Measurements from ENCODE around the gene RUNX1.
"Not testable (repeated sequence)": the region's sequence is repeated elsewhere in the genome, so short reads cannot be mapped to it uniquely, and the experiment has no call there.

The RUNX1 gene

DNA sequence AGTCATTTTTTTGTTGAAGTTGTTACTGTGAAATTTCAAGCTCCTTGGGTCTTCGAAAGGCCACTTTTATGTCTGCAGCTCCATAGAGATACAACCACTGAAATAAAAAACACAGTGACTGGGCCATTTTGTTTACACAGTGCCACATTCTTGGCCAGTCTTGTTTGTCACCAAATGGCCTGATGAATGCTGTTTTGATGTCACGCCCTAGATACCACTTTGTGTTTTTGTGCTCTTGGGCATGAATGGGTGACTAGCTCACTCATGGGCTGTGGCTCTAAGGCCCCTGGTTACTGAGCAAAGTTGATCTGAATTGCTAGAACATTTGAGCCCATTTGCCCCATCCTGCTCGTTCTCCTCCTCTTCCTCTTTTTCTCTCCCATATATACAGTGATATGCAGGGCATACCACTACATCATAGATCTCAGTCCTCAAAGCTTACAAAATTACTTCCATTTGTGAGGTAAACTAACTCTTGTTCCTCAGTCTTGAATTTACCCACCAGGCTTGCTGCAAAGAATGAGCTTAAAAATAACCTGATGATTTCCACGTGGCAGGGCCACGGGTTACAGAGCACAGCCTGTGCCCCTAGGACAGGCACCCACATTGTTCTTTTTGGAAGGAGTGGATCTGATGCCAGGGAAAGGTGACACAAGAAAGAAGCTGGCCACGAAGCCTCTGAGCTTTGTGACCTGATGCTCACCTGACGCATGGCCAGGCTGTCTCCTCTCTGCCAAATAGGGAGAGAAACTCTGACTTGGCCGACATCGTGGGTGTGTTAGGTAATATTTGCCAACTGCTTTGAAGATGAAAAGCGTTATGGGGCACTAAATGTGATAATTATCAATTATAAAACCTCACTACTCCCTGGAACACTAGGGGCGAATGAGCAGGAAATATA lies 92.4 kb downstream of the RUNX1 start:
- TF ChIP-seq, protein P1, sequence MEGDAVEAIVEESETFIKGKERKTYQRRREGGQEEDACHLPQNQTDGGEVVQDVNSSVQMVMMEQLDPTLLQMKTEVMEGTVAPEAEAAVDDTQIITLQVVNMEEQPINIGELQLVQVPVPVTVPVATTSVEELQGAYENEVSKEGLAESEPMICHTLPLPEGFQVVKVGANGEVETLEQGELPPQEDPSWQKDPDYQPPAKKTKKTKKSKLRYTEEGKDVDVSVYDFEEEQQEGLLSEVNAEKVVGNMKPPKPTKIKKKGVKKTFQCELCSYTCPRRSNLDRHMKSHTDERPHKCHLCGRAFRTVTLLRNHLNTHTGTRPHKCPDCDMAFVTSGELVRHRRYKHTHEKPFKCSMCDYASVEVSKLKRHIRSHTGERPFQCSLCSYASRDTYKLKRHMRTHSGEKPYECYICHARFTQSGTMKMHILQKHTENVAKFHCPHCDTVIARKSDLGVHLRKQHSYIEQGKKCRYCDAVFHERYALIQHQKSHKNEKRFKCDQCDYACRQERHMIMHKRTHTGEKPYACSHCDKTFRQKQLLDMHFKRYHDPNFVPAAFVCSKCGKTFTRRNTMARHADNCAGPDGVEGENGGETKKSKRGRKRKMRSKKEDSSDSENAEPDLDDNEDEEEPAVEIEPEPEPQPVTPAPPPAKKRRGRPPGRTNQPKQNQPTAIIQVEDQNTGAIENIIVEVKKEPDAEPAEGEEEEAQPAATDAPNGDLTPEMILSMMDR (IDR thresholded peaks at IDR 0.05; ENCODE audit: low read depth, low read length, missing control alignments), result no peak
- in situ Hi-C loops (cut with HindIII; ENCODE audit: low sequenced_read_pairs), result no loop called here
- H3K4me3 ChIP-seq (ENCODE audit: low read depth, low read length), result no peak overlapping the region
- no peak for DNase-seq (ENCODE audit: low read depth)

DNA sequence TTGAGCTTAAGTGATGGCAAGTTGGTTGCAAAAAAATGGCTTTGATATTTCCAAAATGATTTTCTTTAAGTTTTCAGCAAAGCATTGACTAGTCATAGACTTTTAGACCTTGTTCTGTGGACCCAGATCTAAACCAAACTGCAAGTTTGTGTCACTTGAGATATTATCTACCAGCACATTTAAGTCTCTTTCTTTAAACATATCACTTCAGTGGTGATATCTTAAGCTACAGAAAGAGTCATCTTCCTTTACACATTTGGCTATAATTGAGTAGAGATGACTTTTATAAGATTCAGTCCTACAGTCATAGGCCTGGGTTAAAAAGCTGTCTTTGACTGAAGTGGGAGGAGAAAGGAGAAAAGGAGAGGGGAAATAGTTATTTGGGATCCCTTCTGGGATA lies 95.2 kb downstream of the RUNX1 start:
- no peak for DNase-seq (ENCODE audit: low read depth)
- in situ Hi-C loops (cut with HindIII; ENCODE audit: low sequenced_read_pairs), result no loop called here

DNA sequence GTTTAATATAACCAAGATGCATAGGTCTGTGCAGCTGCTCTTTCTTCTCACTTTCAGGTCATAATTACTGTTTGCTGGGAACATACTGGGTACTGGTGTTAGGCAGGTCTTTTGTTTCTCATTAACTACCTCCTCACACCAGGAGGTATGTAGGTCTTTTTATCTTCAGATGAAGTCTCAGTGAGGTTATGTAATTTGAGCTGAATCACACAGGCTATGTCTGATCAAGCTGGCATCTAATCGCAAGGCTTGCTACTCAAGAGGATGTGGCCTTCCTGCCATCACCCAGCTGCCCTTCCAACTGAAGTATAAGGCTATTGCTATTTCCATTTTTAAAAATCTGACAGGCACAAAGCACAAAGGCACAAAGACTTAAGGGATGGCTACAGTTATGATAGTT lies 96.4 kb downstream of the RUNX1 start:
- no peak overlapping the region for H3K4me3 ChIP-seq (ENCODE audit: low read depth, low read length)
- DNase-seq (ENCODE audit: low read depth), result no peak
- in situ Hi-C loops (cut with HindIII; ENCODE audit: low sequenced_read_pairs), result no loop called here
- TF ChIP-seq, protein P1 (IDR thresholded peaks at IDR 0.05; ENCODE audit: low read depth, low read length, missing control alignments), result no peak

More for the DNA sequence above, 95.2 kb downstream of the RUNX1 start:
- H3K4me3 ChIP-seq (ENCODE audit: low read depth, low read length), result no peak overlapping the region
- TF ChIP-seq, protein P1 (IDR thresholded peaks at IDR 0.05; ENCODE audit: low read depth, low read length, missing control alignments), result no peak

DNA sequence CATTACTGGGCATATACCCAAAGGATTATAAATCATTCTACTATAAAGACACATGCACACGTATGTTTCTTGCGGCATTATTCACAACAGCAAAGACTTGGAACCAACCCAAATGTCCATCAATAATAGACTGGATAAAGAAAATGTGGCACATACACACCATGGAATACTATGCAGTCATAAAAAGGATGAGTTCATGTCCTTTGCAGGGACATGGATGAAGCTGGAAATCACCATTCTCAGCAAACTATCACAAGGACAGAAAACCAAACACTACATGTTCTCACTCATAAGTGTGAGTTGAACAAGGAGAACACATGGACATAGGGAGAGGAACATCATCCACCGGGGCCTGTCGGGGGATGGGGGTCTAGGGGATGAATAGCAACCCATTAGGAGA lies 97.2 kb downstream of the RUNX1 start:
- H3K4me3 ChIP-seq (ENCODE audit: low read depth, low read length); in situ Hi-C loops (cut with HindIII; ENCODE audit: low sequenced_read_pairs); DNase-seq (ENCODE audit: low read depth): not testable (repeated sequence)

DNA sequence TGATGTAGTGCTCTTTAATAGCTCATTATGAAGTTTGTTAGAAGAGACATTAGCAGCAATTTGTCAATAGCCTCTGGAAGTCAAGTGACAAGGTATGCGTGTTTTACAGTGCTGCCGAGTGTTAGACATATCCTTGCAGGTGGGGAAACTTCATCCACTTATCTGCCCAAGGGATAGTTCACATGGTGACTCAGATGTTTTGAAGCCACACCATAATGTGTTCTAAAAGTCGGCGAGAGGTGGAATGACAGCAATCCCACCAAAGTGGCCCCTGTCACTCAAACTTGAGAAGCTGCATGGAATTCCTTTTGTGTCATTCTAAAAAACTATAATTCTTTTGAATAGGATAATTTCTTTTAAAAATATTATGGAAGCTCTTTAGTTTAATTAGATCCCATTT lies 98.1 kb downstream of the RUNX1 start:
- TF ChIP-seq, protein P1 (IDR thresholded peaks at IDR 0.05; ENCODE audit: low read depth, low read length, missing control alignments), result no peak
- in situ Hi-C loops (cut with HindIII; ENCODE audit: low sequenced_read_pairs), result no loop called here
- H3K4me3 ChIP-seq (ENCODE audit: low read depth, low read length), result no peak overlapping the region
- no peak for DNase-seq (ENCODE audit: low read depth)

DNA sequence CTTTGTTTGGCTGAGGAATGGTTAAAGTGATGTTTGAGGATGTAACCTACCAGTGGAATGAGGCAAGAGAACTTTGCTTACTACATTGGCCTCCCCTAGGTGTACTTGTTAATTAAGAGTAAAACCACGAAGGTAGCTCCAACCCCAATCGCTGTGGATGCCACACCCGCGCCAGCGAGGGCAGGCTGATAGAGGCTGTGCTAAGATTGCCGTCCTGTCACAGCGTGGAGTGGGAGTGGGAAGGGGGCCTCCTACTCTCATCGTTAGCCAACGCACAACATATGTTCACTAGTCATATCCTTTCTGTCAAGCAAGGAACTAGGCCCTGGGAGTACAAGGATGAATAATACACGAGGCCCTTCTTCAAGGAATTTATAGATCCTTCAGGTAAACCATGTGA lies 99.6 kb downstream of the RUNX1 start:
- TF ChIP-seq, protein P1 (IDR thresholded peaks at IDR 0.05; ENCODE audit: low read depth, low read length, missing control alignments), result no peak
- no peak for DNase-seq (ENCODE audit: low read depth)
- in situ Hi-C loops (cut with HindIII; ENCODE audit: low sequenced_read_pairs), result no loop called here
- no peak overlapping the region for H3K4me3 ChIP-seq (ENCODE audit: low read depth, low read length)

DNA sequence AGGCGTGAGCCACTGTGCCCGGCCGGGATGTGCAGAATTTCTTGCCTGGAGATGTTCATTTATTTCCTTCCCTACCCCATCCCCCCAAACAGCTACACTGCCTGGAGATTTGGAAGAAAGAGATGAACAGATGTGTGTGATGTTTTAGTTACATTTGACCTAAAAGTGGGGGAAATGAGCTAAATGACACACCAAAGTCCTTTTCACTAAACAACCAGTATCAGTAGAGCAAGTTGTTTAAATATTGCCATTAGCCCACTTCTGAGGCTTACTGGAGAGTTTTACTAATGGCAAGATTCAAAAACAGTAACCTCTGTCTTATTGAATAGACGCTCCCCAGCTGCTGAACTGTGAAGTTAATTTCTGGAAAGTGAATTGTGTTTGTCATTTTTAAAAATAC lies 100.1 kb downstream of the RUNX1 start:
- no peak for DNase-seq (ENCODE audit: low read depth)
- TF ChIP-seq, protein P1 (IDR thresholded peaks at IDR 0.05; ENCODE audit: low read depth, low read length, missing control alignments), result no peak
- in situ Hi-C loops (cut with HindIII; ENCODE audit: low sequenced_read_pairs), result no loop called here
- no peak overlapping the region for H3K4me3 ChIP-seq (ENCODE audit: low read depth, low read length)
